Measurements from ENCODE around the gene MAP2.

Gene MAP2, protein sequence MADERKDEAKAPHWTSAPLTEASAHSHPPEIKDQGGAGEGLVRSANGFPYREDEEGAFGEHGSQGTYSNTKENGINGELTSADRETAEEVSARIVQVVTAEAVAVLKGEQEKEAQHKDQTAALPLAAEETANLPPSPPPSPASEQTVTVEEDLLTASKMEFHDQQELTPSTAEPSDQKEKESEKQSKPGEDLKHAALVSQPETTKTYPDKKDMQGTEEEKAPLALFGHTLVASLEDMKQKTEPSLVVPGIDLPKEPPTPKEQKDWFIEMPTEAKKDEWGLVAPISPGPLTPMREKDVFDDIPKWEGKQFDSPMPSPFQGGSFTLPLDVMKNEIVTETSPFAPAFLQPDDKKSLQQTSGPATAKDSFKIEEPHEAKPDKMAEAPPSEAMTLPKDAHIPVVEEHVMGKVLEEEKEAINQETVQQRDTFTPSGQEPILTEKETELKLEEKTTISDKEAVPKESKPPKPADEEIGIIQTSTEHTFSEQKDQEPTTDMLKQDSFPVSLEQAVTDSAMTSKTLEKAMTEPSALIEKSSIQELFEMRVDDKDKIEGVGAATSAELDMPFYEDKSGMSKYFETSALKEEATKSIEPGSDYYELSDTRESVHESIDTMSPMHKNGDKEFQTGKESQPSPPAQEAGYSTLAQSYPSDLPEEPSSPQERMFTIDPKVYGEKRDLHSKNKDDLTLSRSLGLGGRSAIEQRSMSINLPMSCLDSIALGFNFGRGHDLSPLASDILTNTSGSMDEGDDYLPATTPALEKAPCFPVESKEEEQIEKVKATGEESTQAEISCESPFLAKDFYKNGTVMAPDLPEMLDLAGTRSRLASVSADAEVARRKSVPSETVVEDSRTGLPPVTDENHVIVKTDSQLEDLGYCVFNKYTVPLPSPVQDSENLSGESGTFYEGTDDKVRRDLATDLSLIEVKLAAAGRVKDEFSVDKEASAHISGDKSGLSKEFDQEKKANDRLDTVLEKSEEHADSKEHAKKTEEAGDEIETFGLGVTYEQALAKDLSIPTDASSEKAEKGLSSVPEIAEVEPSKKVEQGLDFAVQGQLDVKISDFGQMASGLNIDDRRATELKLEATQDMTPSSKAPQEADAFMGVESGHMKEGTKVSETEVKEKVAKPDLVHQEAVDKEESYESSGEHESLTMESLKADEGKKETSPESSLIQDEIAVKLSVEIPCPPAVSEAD (N-terminal part only)

DNA sequence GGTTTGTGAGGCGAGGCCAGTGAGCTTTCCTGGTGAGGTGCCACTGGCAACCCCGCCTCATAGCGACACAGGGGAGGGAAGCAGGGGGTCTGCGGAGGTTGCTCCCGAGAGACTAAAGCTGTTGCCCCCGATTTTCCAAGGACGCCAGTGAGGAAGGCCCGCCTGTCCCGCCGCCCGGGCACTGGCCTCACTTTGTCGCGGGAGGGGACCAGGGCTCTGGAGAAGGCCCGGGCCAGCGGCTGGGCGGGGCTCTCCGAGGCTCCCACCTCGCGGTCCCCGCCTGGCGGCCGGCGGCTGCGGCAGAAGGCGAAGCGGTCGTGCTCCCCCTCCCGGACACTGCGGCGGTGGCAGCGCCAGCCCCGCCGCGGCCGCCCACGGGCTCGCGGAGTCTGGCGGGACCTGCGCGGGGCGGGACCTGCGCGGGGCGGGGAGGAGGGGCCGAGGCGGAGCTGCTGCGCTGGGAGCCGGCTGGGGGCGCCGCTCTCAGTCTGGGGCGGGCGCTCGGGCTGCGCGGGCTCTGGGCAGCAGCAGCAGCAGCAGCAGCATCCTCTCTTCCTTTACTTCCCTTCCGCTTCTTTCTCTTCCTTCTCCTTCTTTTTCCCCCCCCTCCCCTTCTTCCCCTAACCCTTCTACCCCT is at the start of gene MAP2:
MAP2 (plus strand) TSS at position 486 of the 637 bp plus-strand sequence. CDS start 229,124 bp downstream, outside the sequence.
- DNase-seq (ENCODE audit: low read depth in 2 of 2) = peak; percentile 33 to 45

- no peak for DNase-seq (ENCODE audit: low read depth in 2 of 2)
Observed at GRCh38 chr2:209376686-209377085, 47.2 kb upstream of the MAP2 start.

DNA sequence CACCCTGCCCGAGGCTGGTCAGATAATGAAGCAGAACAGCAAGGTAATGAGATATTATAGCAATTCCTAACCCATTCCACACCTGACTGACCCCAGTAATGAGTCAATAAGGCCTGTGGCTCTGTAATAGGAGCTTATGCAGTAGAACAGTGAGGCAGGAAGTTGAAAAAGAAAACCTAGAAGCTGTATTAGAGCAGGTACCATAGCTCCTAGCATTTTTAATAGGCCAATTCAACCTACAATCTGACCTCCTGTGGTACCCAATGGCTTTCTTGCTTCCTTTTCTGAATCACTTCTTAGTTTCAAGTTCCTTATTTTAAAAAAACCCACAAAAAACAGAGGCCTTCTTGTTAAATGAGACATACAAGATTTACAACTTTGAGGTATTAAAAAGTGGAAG is 43.6 kb upstream of the MAP2 start:
- no peak for DNase-seq (ENCODE audit: low read depth in 2 of 2)

- no peak for DNase-seq (ENCODE audit: low read depth in 2 of 2)
Observed at GRCh38 chr2:209381091-209381490, 42.8 kb upstream of the MAP2 start.

DNA sequence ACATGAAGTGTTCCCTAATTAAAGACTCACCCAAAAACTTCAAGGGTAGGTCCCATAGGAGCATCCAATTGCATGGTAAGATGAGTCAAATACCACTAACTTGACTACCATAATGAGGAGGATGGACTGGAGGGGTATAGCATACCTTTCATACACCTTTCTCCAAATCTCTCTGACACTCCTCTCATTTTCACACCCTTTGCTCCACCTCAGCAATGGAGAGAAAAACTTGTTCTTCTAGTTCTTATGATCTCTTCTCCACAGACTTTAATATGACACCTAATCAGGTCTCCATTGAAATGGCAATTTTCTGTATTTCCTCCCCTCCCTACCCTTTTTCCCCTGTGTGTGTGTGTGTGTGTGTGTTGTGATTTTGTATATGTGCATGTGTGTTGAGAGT is 41.1 kb upstream of the MAP2 start:
- DNase-seq (ENCODE audit: low read depth in 2 of 2) = no peak

GRCh38 chr2:209383212-209383611 is 40.6 kb upstream of the MAP2 start:
- DNase-seq (ENCODE audit: low read depth in 2 of 2) = peak in 1 of 2 experiments; percentile 18

DNA sequence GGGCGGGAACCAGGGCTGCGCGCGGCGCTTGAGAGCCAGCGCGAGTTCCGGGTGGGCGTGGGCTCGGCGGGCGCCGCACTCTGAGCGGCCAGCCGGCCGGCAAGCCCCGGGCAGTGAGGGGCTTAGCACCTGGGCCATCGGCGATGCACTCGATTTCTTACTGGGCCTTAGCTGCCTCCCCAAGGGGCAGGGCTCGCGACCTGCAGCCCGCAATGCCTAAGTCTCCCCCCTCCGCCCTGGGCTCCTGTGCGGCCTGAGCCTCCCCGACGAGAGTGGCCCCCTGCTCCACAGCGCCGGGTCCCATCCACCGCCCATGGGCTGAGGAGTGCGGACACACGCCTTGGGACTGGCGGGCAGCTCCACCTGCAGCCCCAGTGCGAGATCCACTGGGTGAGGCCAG is 36.5 kb upstream of the MAP2 start:
- DNase-seq (ENCODE audit: low read depth in 2 of 2) = no peak

DNA sequence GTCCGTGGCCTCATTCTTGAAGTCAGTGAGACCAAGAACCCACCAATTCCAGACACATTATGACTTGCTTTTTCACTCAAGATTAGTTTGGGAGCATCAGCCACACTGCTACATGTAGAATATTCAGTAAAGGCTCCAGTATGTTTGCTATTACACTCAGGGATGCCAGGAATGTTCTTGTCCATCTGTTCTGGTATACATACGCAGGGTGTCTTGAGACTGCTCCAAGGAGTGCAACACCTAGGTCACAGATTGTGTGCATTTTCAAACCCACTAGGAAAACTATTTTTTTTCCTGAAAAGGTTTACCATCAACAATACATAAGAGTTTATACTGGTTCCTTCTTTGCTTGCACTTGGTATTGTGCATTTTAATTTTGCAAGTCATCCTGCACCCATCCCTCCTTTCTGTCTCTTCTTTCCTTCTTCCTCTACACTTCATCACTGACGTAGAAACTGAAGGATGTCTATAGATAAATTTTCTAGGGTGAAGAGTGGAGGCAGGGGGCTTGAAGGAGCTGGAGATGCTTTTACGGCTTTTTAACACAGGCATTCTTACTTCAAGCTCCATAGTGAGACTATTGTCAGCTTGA is 35.3 kb upstream of the MAP2 start:
- no peak for DNase-seq (ENCODE audit: low read depth in 2 of 2)

DNA sequence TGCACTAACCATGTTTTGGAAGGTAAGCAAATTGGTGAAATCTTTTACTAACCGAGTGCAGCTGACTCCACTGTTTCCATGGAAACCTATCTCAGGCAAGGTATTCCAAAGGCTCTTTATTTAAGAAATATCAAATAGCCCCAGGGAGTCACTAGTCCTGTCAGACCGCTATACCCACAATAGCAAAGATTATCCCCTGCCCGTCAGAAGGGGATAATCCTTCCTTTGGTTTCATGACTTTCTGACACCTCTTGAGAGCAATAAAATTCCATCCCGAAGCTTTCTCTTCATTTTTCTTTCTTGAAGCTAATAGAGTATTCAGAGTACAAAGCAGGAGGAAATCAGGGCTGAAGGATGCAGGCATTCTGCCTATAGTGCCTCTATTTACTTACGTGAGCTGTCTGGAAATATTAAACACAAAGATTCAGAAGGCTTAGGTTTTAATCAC is 34.7 kb upstream of the MAP2 start:
- no peak for DNase-seq (ENCODE audit: low read depth in 2 of 2)

DNA sequence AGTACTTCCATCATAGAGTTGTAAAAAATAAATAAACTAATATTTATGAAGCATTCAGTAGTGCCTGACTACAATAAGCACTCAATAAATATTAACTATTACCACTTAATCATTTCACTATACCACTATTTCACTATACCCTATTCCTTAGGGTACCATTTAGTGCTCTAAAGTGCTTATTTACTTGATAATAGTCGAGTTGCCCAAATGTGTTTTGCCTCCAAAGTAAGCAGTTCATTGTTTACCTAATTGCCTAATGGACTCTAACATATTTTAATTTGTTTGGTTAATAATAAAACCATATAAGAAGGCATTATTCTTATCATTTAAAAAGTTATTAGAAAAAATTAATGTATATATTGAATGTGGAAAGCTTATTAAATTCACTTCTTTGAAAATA is 33.0 kb upstream of the MAP2 start:
- no peak for DNase-seq (ENCODE audit: low read depth in 2 of 2)

DNA sequence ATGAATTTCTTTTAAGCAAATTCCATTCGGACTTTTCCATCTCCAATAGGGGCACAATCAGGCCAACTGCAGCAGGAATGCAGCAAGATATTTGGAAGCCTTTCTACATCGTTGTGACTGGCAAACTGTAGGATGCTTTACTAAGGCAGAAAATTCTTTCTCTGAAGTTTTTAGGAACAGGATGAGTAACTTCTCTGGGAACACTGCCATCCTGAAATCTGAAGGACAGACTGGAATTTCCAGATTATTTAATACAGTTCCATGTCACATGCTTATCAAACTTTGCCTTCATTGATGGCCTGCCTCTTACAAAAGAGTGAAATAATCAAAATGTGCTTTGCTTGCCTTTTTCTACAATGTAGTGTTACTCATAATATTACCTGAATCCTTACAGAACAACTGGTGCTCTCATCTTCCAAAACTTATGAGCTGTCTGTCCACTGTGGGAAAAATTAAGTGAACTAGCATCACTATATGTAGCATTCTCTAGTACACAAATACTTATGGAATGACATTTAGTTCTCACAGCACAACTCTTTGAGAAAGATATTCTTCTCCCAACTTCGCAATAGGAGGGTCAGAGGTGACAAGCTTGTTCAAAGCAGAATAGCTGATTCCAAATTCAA is 32.0 kb upstream of the MAP2 start:
- DNase-seq (ENCODE audit: low read depth in 2 of 2) = no peak

DNA sequence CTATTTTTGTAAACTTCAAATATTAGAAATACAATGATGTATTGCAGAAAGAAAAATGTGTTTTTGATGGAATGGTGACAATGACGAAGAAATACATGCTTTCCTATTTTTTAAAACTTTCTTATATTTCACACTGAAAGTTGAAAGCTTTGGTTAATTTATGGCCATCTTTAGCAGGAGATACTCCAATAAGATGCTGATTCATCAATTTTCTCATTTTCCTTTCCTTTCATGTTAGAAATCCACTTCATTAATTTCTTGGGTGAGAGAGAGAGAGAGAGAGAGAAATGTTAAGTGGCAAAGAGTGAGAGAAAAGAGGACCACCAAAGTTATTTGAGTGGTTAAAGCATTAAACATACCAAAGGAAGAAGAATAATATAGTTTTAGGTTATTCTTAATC is 28.6 kb upstream of the MAP2 start:
- no peak for DNase-seq (ENCODE audit: low read depth in 2 of 2)

GRCh38 chr2:209395652-209396051 is 28.2 kb upstream of the MAP2 start:
- DNase-seq (ENCODE audit: low read depth in 2 of 2) = no peak

GRCh38 chr2:209398463-209398862 is 25.4 kb upstream of the MAP2 start:
- DNase-seq (ENCODE audit: low read depth in 2 of 2) = no peak

- no peak for DNase-seq (ENCODE audit: low read depth in 2 of 2)
Observed at GRCh38 chr2:209401788-209402187, 22.1 kb upstream of the MAP2 start.

DNA sequence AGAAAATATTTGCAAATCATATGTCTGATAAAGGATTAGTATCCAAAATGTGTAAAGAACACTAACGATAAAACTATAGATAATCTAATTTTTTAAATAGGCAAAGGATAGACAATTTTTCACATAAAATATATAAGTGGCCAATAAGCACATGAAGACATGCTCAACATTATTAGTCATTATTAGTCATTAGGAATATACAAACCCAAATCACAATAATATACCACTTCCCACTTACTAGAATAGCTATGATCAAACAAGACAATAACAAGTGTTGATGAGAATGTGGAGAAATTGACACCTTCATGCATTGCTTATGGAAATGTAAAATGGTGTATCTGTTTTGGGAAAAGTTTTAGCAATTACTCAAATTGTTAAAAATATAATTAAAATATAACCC is 12.6 kb upstream of the MAP2 start:
- DNase-seq (ENCODE audit: low read depth in 2 of 2) = no peak

GRCh38 chr2:209411718-209412117 is 12.1 kb upstream of the MAP2 start:
- no peak for DNase-seq (ENCODE audit: low read depth in 2 of 2)

DNA sequence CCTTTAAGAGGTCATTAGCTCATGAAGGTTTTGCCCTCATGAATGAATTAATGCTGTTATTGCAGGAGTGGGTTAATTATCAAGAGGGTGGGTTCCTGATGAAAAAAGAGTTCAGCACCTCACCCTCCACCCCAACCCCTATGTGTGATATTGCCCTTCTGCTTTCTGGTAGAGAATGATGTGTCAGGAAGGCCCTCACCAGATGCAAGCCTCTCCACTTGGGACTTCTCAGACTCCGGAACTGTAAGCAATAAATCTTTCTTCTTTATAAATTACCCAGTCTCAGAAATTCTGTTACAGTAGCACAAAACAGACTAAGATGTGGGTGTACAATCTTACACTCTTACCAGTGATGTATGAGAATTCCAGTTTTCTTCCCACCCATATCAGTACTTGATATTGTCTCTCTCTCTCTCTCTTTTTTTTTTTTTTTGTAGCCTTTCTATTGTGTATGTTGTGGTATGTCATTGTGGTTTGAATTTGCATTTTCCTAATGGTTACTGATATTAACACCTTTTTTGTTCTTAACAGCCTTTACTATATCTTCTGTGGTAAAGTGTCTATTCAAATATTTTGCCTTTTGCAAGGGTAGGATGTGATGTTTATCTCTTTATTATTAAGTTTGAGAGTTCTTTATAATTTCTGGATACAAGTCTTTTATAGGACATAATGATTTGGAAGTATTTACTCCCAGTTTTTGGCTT is 10.4 kb upstream of the MAP2 start:
- no peak for DNase-seq (ENCODE audit: low read depth in 2 of 2)

GRCh38 chr2:209416913-209417312 is 6.9 kb upstream of the MAP2 start:
- no peak for DNase-seq (ENCODE audit: low read depth in 2 of 2)

GRCh38 chr2:209422191-209422754 is 1.6 kb upstream of the MAP2 start:
- DNase-seq (ENCODE audit: low read depth in 2 of 2) = no peak

Data from fibroblast of skin of left biceps (primary cell).